Ovary (tissue), 9 donors: ENCODE data around the gene MYOC. TPM values are rescaled to one million over a fixed set of nuclear protein-coding genes. Genes with fewer than 3 reads are reported as not detected.
A peak's percentile ranks its signal among the peaks of the same experiment; 100 is the strongest.

Experiments used
- DNase-seq, 5 donors: peaks; one replicate each; pipeline ENCODE4 v3.0.0-alpha.2; 2019 to 2020
- H3K27ac ChIP-seq, 2 donors: fragments of 200-600 bp; one replicate each; pipeline versions ENCODE4 v1.5.1 to v1.8.0; 2019 to 2022
- H3K27me3 ChIP-seq: fragments of 200-600 bp; one replicate; pipeline ENCODE4 v1.8.0; 2022
- H3K36me3 ChIP-seq: fragments of 200-600 bp; sonication (generic); one replicate; pipeline ENCODE4 v1.5.1; 2019
- H3K4me1 ChIP-seq: one replicate; pipeline ENCODE4 v1.8.1; 2013; ENCODE audit warnings: mild to moderate bottlenecking, moderate library complexity; ENCODE audit not compliant: insufficient read depth
- H3K4me3 ChIP-seq: fragments of 200-600 bp; sonication (generic); one replicate; pipeline ENCODE4 v1.5.1; 2017
- H3K9me3 ChIP-seq, 2 donors: fragments of 200-600 bp in 1 of 2; sonication (generic) in 1 of 2; one replicate each; pipeline versions ENCODE4 v1.5.1 to v1.8.1; 2013 to 2019; ENCODE audit warnings: mild to moderate bottlenecking in 1 of 2, moderate library complexity in 1 of 2
- EP300 ChIP-seq: sonication (generic); formaldehyde crosslinking; IDR thresholded peaks from one replicate; pipeline ENCODE4 v1.6.1; 2017; ENCODE audit warnings: antibody characterized with exemption
- POLR2A ChIP-seq: fragments of 450-650 bp; IDR thresholded peaks from one replicate; pipeline ENCODE4 v1.6.1; 2017; ENCODE audit warnings: antibody characterized with exemption, mild to moderate bottlenecking, moderate library complexity
- WGBS, 3 donors: extraction: QIAGEN DNeasy Blood & Tissue Kit in 1 of 3; methylation state at CpG; one replicate each; pipeline versions ENCODE4 v1.1.5 to v1.1.7; 2013 to 2017; 5-methylcytosine and 5-hydroxymethylcytosine counted together
- intact Hi-C, 4 donors: fragments of 100-400 bp; cut with DNase I; formaldehyde crosslinking; loops; one replicate each; pipeline versions ENCODE4 v1.11.0 to v1.15.1; 2022 to 2023
- polyA plus RNA-seq, 2 donors: library from polyadenylated mRNA; stranded (reverse); fragments of 200-250 nt in 1 of 2; fragments of 350-450 nt in 1 of 2; fragmentation: Illumina TruSeq in 1 of 2; extraction: RNeasy Lipid Tissue Mini Kit (QIAGEN cat#74804) in 1 of 2; gene quantifications; one replicate each; pipeline ENCODE4 v1.2.3, GENCODE V29; 2013 to 2014
- total RNA-seq, 7 donors: library from RNA; depleted of rRNA in 2 of 7; stranded (reverse); fragments of >200 nt in 2 of 7; fragmentation: NEBNext Ultra II Directional in 3 of 7; extraction: Animal tissue kit (Norgen Biotek cat#: 25700) in 3 of 7; gene quantifications; one replicate each; pipeline versions ENCODE4 v1.1.0 to v1.2.4, GENCODE V29; 2016 to 2023
- TF ChIP-seq, protein P1 (sequence below), 3 donors: fragments of 450-650 bp in 2 of 3; fragments of 200-600 bp in 1 of 3; IDR thresholded peaks; one replicate each; pipeline versions ENCODE4 v1.5.1 to v1.8.0; 2016 to 2022; ENCODE audit warnings: antibody characterized with exemption in 3 of 3, mild to moderate bottlenecking in 1 of 3
- donor health status: DM: no; HTN: no; CAD: no; lungs with moderate emphysema.
- donor health status: DM: no; HTN: no; CAD: no.
- donor health status: Bipolar disorder and iron deficiency.
- donor health status: DM: yes; HTN: yes; CAD: no.
- donor health status: DM: no; HTN: no; CAD: no.
- donor health status: DM: yes; HTN: yes; CAD: no.

MYOC gene
- total and polyA plus RNA-seq, 9 donors, result 0.56 to 9.4 (median 1.1) TPM; not detected in 1

DNA sequence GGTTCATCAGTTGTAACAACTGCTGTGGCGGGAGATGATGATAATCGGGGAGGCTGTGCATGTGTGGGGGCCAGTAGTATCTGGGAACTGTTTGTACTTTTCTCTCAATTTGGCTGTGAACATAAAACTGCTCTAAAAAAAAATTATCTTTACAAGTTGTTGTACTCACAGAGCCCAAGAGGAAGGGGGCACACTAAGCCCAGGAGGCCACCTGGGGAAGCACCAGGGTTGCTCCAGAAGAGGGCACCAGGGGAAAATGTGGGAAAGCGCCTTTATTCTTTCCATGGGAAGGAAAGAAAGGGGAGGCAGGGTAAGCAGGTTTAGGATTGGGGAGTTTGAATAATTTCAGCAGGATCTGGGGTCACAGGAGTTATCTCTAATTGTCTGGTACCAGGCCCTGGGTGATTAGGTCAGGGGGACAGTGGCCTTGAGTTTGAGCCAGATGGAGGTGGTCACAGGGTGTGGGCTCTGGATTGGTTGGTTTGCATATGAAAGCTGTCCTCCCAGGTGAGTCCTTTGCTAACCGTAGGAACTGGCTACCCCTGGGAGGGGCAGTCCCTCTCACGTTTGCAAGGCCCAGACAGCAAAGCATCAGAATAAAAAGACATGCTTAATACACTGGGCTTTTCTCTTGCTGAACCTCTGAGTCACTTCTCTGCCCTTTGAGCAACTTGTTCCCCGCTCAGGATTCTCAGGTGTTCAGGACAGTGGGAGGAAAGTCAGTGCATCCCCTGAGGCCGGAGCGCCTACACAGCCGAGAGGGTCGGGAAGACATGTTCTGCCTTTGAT, 11.2 kb downstream of the MYOC start:
- H3K4me3 ChIP-seq, result no peak overlapping the region
- 45 to 55% (median 50%) methylated on average over 10 of the region's 10 CpGs for WGBS, 3 donors
- intact Hi-C loops, result loop anchor here in 3 of 4 donors (5.0 to 10.0 kb wide), 4 partner anchors 74 to 344 kb away; partner anchors contain the start of gene PRRC2C (in 1 of the 3)

DNA sequence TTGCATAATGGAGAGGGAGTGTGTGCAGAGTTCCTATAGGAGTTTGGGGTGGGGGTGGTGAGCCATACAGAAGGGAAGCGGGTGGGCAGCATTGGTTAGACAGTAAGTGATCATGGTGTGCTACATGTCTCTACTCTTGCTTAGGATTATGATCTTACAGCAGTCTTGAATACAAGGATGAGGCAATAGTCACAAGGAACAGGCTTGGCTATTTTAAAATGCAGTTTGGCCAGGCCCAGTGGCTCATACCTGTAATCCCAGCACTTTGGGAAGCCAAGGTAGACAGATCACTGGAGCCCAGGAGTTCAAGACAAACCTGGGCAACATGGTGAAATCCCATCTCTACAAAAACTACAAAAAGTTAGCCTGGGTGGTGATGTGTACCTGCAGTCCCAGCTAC, 12.3 kb downstream of the MYOC start:
- Histone ChIP-seq H3K27ac (no peak overlapping the region), H3K4me3 (no peak overlapping the region), H3K9me3 (no peaks in the 10 kb centered on the region), H3K4me1 (peaks cover 1% of the 10 kb centered on the region), H3K36me3 (no peaks in the 10 kb centered on the region), H3K27me3 (no peaks in the 10 kb centered on the region)
- no peak for DNase-seq
- WGBS, 3 donors, result 98 to 100% (median 100%) methylated on average over 1 of the region's 1 CpG
- TF ChIP-seq, protein P1, sequence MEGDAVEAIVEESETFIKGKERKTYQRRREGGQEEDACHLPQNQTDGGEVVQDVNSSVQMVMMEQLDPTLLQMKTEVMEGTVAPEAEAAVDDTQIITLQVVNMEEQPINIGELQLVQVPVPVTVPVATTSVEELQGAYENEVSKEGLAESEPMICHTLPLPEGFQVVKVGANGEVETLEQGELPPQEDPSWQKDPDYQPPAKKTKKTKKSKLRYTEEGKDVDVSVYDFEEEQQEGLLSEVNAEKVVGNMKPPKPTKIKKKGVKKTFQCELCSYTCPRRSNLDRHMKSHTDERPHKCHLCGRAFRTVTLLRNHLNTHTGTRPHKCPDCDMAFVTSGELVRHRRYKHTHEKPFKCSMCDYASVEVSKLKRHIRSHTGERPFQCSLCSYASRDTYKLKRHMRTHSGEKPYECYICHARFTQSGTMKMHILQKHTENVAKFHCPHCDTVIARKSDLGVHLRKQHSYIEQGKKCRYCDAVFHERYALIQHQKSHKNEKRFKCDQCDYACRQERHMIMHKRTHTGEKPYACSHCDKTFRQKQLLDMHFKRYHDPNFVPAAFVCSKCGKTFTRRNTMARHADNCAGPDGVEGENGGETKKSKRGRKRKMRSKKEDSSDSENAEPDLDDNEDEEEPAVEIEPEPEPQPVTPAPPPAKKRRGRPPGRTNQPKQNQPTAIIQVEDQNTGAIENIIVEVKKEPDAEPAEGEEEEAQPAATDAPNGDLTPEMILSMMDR (IDR thresholded peaks at IDR 0.05), result no peak
- TF ChIP-seq POLR2A (no peak), EP300 (no peak)
- intact Hi-C loops, result loop anchor here in 3 of 4 donors (5.0 to 10.0 kb wide), 4 partner anchors 75 to 345 kb away; partner anchors contain the start of gene PRRC2C (in 1 of the 3)

More for the DNA sequence above, 11.2 kb downstream of the MYOC start:
- no peak overlapping the region for H3K27ac ChIP-seq
- H3K36me3 ChIP-seq, result no peaks in the 10 kb centered on the region
- H3K9me3 ChIP-seq, result no peaks in the 10 kb centered on the region
- peak in 1 of 5 donors; percentile 61 for DNase-seq
- H3K4me1 ChIP-seq, result peaks cover 8% of the 10 kb centered on the region
- TF ChIP-seq POLR2A (no peak), EP300 (no peak)
- TF ChIP-seq, protein P1 (IDR thresholded peaks at IDR 0.05), result no peak
- no peaks in the 10 kb centered on the region for H3K27me3 ChIP-seq

DNA sequence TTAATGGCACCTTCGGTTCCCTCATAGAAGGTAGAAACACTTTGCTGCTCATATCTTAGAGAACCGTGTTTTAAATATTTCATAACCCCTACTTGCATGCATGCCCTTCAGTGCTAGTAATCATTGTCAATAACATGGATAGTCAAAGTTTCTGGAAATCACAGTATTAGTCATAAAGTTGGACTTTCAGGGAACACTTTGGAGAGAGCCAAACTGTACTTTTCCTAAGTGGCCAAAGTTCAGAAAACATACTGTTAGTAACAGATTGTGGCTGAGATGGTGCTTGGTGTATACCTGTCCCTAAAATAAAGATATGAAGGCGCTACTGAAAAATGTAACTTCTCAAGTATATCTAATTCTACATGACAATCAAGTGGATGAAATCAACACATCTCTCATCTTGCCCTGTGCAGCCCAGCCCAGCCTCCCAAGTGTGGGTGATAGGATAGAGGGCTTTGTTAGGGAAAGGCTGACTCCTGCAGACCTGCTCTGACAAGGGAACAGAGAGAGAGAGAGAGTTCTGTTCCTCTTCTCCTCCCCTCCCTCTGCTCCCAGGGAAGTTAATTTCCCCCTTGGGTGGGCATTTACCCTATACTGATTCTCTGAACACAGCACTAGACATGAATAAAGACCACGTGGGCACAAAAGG, 14.4 kb downstream of the MYOC start:
- DNase-seq, result no peak
- WGBS, 3 donors, result 59 to 68% (median 61%) methylated on average over 4 of the region's 4 CpGs
- TF ChIP-seq EP300 (no peak), POLR2A (no peak)
- TF ChIP-seq, protein P1 (IDR thresholded peaks at IDR 0.05), result no peak
- no peak overlapping the region for H3K27ac ChIP-seq
- no peak overlapping the region for H3K4me3 ChIP-seq
- H3K36me3 ChIP-seq, result no peaks in the 10 kb centered on the region
- H3K9me3 ChIP-seq, result no peaks in the 10 kb centered on the region
- no peaks in the 10 kb centered on the region for H3K27me3 ChIP-seq
- intact Hi-C loops, result loop anchor here in 1 of 4 donors (2.0 kb wide), 1 partner anchor 75 kb away; no protein-coding TSS in a partner anchor
- H3K4me1 ChIP-seq, result no peaks in the 10 kb centered on the region

DNA sequence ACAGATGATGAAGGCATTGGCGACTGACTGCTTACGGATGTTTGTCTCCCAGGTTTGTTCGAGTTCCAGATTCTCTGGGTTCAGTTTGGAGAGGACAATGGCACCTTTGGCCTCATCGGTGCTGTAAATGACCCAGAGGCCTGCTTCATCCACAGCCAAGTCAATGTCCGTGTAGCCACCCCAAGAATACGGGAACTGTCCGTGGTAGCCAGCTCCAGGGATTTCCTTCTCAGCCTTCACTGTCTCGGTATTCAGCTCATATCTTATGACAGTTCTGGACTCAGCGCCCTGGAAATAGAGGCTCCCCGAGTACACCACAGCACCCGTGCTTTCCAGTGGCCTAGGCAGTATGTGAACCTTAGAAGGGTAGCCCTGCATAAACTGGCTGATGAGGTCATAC, 16.3 kb downstream of the MYOC start:
- Histone ChIP-seq H3K27me3 (no peaks in the 10 kb centered on the region), H3K4me1 (no peaks in the 10 kb centered on the region), H3K27ac (no peak overlapping the region), H3K36me3 (no peaks in the 10 kb centered on the region), H3K9me3 (no peaks in the 10 kb centered on the region), H3K4me3 (no peak overlapping the region)
- no peak for DNase-seq
- 61 to 73% (median 70%) methylated on average over 11 of the region's 11 CpGs for WGBS, 3 donors
- intact Hi-C loops, result no loop called here
- TF ChIP-seq POLR2A, result no peak
- TF ChIP-seq, protein P1 (IDR thresholded peaks at IDR 0.05), result no peak
- TF ChIP-seq EP300, result no peak
